Stimulated activated CD4-positive, alpha-beta T cell treated with anti-CD3 and anti-CD28 coated beads, TNF-alpha, amount 100 ng/mL, for 24 hours (primary cell): ENCODE measurements around the gene NRXN3.
"Not testable (repeated sequence)": the region's sequence is repeated elsewhere in the genome, so short reads cannot be mapped to it uniquely, and the experiment has no call there.

Experiments
- DNase-seq, 3 experiments: peaks; one replicate each; pipeline ENCODE4 v3.0.0-alpha.2; 2020; ENCODE audit warnings: low read depth in 3 of 3

Gene NRXN3

DNA sequence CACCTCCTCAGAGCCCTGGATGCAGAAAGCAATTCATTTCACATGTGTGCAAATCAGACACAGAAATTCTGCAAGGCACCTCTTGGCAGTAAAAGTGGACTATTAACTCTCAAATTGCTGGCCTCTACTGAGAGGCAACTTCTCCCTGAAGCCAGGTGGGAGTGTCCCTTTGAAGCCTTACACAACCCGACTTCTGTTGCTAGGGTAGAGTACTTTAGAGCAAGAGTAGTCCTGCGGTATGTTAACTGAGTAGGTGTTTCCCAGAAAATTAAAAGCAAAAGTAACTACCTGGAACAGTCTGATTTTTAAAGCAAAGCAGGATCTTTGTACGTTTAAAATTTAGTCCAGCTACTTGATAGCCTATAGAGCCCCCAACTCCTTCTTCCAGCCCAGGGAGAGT lies 1557.7 kb downstream of the NRXN3 start:
- no peak for DNase-seq

DNA sequence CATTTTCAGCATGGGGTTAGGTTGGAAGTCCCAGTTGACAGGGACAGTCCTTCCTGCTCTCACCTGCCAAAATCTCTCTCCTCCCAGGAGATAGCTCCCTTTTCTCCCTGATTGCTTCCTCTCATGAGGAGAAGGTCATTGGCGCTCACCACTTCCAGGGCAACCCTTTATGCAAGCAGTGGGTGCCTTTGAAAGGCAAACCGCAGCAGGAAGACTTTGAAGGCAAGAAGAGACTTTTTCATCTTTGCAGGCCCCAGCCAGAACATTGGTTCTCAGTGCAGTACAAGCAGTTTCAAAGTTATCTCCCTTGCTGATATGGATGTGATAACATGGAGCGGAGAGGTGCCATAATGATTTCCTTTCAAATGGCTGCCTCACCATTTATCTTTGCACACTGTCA lies 1558.2 kb downstream of the NRXN3 start:
- no peak for DNase-seq

DNA sequence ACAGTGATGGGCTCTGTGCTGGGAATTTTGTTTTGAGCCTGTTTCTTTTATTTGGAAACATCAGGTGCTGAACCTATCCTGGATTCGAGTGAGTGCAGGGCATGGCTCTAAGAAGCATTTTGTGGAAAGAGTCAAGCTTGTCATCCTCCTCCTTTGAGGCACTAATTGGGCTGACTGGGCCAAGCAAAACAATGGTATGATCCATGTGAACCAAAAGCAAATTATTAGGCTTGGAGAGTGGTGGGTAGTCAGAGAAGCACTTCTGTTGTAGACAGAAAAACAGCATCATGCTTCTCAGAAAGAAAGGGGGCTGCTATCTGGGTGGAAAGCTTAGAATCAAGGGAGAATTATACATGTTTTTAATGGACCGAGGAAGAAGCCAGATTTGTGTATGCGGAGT lies 1559.6 kb downstream of the NRXN3 start:
- DNase-seq: no peak

DNA sequence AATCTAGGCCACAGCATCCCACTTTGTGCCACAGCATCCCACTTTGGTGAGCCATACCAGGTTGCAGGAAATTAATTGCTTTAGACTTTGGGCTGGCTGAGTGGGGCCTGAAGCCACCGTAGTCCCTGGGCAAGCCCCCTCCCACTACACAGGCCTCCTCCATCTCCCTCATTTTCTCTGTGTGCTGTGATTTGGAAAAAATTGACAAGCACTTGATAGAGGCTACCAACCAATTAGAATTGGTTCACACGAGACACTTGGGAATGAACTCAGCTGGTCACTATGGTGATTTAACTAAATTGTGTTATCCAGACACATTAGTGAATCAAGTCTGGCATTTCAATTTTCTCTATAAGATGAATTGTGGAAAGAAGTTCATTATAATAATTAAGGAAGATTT lies 1560.0 kb downstream of the NRXN3 start:
- DNase-seq: no peak

DNA sequence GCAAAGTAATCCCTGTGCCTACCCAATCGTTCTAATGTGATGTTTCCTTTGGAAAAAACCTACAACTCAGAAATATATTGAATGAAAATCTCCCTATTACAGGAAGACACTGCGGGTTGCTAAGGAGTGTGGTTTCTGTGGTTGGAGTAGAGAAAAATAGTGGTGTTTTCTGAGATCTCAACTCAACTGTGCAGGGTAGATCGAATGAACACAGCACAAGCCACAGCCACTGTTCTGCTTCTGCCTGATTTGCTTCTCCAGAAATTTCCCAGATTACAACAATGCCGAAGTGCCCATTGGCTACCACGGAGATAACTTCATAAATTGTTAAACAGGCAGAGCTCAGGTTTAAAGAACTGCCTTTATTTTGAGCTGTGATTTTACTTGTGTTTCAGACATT lies 1560.8 kb downstream of the NRXN3 start:
- DNase-seq: no peak

DNA sequence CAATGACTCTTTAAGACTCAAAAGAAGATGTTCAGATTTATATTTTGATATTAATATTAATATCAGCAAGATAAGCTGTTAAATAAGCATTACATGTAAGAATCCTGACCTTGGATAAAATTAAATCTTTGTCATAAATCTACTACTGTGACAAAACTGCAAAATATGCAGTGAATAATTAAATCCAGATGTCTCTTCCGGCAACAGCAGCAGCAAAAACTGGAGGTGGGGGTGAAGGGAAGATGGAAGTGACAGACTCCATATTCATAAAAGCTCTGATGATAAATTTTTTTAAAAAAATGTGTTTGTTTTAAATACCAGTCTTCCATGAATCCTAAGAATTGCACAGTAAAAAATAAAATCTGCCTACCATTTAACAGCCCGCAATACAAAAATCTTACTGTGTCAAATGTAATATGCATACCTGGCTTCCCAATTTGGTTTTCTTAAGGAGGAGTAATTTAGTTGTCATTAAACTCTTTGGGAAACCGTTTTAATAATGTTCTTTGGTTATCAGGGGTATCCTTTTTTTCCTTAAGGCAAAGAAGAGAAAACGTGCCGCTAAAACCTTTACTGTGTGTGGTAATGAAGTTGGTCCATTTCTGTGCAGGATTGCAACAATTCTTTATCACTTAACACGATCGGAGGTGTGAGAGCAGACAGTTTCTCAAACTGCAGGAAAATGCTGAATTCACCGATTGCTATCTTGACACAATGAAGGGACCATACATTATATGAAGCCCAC lies 1562.9 kb downstream of the NRXN3 start:
- no peak for DNase-seq

DNA sequence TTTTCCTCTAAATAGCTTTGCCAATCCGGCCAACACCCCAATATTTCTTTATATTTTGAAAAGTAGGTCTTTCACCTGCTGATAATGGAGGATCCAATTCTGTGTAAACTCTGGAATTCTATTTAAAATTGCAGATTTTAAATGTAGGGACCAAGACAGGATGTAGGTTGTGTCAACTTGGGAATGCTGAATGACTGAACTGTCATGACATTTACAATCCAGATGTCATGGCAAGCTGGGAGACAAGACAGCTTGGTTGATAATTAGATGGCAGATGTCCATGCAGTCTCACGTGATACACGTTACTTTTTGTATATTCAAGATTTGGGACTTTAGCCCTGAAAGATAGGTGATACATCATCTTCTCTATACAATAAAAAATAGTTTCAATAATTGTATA lies 1564.0 kb downstream of the NRXN3 start:
- no peak for DNase-seq

DNA sequence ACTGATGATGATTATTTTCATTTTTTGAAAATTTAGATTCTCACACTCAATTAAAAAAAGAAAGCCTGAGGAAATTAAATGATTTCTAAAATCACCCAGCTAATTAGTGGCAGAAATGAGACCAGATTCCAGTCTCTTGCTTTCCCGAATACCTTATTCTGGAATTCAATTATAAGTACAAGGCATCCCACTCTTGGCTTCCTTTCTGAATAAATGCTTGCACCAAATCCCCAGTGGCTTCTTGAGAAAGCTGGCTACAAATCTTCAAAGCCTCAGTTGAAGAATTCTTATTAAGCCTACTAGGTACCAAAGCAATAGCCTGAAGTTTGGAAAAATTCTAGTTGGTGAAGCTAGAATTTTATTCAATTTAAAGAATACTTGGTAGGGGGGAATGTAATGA lies 1564.5 kb downstream of the NRXN3 start:
- DNase-seq: no peak

DNA sequence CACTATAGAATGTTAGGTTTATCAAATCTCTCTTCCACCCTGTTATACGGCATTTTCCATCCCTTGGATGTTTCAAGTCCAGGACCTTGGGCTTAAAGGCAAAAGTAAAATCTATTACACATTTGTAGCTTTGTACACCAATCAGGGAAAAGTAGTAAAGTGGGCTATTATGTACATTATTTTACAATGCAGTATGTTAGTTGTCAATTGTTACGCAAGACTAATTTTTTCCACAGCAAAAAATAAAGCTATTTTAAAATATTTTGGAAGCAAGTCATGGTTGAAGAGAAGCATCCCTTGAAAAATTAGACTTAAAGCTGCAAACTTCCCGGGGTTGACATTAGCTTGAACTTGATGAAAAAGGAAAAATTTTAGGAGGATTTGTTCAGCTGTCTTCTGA lies 1564.9 kb downstream of the NRXN3 start:
- DNase-seq: no peak

DNA sequence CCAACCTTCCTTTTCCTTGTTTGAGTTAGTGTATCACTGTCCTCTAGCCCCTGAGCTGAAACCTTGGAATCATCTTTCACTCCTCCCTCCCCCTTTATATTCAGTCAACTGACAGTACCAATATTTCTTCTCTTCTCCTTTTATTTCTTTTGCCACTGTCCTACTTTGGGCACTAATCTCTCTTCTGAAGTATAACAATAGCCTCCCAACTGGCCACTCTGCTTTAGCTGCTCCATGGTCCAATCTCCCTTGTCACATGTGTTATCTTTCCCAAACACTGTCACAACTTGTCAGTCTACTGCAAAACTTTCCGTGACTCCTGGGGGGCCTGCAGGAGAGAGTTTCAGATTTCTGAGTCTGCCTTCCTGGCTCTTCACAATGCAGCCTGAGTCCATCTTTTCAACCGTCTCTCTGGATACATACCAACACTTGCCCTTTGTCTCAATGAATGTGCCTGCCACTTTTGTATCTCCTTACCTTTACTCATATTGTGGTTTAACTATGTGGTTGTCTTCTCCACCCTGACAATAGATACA lies 1570.0 kb downstream of the NRXN3 start:
- no peak for DNase-seq

DNA sequence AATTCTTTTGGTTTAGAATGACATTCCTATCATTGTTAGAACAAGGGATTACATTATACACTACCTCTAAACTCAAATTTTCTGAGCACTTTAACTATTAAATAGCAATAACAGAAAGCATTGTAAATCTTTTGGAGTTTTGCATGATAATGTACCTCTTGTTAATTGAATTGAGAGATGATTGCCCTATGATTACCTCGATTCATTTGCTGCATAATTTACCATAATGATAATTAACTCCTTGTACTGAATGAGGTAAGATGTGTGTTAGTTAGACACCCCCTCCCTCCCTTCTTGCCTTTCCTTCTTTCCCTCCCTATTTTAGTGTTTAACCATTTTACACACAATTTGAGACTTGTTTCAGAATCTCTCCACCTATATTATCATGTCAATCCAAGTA lies 1572.0 kb downstream of the NRXN3 start:
- DNase-seq: no peak

DNA sequence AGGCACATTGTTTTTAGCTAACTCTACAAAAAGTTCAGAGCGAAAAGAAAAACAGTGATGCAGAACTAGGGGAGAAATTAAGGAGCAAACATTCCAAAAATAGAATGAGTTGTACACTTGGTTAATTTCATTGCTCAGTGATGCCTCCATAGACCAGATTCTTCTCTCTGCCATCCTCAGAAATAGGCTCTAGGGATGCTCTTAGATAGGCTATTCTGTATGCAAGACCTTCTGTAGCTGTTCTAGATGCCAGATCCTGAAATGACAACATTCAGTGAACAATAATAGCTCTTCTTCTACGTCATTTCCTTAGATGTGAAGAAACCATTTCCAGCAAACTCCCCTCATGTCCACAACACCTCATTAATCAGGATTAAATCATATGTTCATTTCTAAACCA lies 1574.9 kb downstream of the NRXN3 start:
- no peak for DNase-seq

DNA sequence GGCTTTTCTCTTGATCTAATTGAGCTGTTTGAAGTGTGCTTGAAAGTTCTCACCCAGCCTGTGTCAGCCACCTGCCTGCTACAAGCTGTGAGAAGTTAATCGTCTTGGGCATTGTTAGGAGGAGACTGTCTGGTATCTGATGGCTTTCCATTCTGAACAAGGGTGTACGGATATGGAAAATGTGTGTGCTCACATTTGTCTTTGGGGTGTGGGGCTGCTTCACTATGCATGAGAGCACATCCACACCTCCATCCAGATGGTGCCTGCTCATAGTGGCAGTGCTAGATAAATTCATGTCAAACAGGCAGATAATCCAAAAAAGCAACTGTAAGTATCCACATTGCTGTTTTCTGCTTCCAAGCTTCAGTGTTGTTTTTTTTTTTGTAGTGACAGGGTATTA lies 1578.9 kb downstream of the NRXN3 start:
- DNase-seq: no peak

DNA sequence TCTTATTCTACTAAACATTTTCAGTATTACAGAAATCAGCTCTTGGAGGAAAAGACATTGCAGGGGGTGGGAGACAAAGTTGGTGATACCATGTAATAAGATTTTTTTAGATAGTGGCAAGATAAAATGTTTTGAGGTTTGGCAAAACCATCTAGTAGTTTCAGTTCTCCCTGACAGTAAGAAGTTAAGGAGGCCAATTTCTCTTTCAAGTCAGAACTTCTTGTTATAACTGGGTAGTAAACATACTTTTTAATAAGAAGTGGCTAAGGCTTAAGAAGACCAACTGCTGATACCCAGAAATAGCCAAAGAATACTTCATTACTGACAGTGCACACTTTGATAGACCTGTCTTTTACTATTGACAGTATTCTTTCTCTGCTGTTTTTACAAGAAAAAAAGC lies 1588.8 kb downstream of the NRXN3 start:
- no peak for DNase-seq

DNA sequence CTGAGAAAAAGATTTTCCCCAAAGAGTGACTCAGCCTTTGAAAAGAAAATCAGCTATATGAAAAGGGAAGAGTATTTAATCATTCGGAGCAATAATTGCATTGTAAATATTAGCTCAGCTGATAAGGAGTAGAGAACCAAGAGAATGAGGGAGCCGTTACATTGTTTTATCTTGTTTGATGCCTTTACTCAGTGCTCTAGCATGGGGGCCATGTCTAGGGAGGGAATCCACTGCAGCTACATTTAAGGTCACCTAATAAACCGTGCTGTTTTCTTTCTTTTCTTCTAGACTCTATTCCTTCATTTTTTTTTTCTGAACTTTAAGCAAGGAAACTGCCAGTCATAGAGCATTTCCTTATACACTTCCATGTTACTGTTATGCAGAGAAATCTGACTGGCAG lies 1594.2 kb downstream of the NRXN3 start:
- no peak for DNase-seq

DNA sequence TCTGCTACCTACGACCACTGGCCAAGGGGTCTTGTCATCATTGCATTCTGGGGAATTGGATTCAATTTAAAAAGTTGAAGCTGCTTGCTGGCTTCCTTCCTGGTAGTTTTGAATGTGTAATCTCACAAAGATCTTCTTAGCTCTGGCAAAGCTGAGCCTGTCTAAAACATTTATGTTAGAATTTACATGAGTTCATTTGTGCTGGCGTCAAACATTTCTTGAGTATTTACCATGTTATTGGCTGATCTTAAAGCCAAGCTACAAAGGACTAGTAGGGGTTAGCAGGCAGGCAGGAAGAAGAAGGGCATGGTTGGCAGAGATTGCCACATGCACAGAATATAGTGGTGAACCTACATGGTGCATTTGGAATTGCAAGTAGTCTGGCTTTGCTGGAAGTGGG lies 1596.3 kb downstream of the NRXN3 start:
- no peak for DNase-seq

DNA sequence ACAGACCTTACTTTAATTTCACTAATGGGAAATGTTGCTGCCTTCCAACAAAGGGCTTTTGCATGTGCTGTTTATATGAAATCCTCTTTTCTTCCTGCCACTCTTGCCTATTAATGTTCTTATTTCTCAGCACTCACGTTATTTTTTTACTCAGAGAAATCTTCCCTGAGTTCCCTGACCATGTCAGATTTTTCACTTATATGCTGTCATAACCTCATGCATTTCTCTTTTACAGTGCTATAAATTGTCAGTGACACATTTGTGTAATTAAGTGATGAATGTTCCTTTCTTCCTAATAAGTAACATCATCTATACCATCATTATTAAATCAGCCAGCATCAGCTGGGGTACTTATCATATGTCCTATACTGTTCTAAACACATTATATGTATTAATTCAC lies 1597.1 kb downstream of the NRXN3 start:
- DNase-seq: no peak

DNA sequence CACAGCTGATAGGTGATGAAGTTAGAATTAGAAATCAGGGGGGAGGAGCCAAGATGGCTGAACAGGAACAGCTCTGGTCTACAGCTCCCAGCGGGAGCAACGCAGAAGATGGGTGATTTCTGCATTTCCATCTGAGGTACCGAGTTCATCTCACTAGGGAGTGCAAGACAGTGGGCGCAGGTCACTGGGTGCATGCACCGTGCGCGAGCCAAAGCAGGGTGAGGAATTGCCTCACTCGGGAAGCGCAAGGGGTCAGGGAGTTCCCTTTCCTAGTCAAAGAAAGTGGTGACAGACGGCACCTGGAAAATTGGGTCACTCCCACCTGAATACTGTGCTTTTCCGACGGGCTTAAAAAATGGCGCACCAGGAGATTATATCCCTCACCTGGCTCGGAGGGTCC lies 1597.5 kb downstream of the NRXN3 start:
- DNase-seq: not testable (repeated sequence)

DNA sequence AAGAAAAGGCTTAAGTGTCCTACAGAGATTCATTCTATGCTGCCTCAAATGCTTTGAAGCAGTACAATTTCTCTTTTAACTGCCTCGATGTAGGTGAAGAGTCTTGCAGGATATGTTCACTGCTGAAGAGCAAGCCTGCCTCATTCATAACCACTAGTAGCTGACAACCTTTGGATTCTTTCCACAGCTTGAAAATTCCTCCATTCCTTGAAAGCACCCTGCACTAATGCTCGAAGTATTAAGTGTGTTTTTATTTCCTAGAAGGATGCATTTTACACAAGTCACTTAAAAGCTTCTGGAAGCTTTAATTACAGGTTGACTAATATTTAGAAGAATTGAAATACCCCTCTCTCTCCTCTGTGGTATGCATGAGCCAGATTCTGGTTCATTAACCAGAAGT lies 1611.7 kb downstream of the NRXN3 start:
- no peak for DNase-seq

DNA sequence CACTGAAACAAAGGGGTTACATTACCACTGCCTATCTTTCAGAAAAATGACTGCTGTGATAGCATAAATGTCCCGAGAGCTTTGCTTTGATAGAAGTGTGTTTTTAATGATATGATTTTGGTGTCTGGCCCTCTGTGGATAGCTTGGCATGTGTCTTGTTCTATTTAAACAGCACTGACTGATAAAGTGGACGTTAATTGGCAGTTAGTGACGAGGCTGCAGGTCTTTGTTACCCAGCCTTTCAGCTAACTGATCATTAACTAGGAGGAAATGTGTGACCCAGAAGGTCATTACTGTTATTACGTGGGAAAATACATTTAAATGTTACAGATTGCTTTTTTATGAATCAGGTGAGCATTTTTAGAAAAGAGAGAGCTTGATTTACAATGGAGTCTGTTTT lies 1612.9 kb downstream of the NRXN3 start:
- no peak for DNase-seq

DNA sequence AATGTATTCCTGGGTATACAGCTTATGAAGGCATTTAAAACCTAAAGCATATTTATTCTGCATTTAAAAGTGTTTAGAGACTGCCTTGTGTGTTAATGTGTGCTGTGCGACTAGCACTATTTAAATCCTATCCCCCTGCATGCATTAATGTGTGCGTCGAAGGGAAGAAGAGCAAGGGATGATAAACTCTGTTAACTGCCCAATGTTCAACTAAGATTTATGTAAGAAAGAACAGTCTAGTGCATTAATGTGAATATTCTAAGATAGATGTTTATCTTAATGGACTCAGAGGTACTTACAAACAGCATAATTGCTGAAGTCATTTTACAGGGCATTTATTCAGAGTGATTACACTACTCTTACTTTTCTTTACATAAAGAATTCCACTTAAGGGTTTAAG lies 1616.3 kb downstream of the NRXN3 start:
- DNase-seq: no peak

DNA sequence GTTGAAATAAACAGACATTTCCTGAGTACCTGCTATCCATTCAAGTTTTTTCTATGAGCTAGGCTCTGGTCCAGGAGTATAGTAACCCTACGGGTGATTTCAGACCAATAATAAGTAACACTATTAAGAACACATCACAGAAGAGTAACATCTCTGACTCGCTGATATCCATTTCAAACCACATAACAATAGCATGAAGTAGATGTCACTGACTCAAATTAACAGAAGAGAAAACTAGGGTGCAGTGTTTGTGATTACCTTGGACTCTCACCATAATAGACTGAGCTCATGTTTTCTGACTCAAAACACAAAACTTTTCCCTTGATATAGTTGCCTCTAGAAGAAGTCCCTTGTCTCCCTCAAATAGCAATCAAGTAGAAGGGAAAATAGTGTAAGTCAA lies 1618.2 kb downstream of the NRXN3 start:
- no peak for DNase-seq

DNA sequence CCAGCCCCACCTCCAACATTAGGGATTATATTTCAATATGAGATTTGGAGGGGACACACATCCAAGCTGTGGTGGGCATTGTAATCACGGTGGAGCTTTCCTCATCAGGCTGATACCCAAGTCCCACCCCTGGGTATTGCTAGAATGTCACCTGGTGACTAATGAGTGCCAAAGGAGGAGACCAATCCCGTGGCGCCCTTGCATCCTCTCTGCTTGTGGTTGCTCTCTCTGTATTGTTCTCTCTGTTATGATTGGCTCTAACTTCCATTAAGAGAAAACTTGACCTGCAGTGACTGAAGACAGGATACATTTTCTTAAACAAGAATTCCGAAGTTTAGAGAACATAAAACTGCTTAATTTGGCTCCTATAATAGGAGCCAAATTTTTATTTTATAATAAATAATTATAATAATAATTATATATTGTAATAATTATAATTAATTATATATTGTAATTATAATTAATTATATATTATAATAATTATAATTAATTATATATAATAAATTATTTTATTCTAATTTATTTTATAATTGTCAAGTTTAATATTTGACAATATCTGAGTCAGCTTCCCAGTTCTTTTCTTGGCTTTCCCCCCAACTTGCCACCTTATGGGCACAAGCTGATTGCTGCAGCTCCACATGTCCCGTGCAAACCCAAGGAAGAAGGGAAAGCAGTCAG lies 1621.0 kb downstream of the NRXN3 start:
- DNase-seq: no peak

DNA sequence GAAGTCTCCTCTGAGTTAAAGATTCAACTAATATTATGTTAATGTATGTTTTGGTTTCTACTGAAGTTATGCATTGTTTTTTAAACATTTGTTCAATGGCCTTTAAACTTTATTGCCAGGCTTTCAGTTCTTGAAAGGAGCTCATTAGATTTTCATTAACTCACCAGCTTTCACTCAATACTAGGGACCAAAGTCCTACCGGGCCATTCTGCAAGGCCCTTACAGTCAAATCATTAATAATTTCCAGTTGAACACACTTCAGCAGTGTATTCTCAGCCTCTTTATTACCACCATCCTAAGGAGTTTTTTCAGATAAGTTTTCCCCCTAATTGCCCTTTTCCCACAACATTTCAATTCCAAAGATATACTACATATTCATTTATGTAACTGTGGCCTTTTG lies 1631.9 kb downstream of the NRXN3 start:
- no peak for DNase-seq
